K562 (cell line): ENCODE measurements around the gene SLC35B1. TPM values are rescaled to one million over a fixed set of nuclear protein-coding genes. Genes with fewer than 3 reads are reported as not detected.

Source experiments
- ATAC-seq: fragments of 200-7000 bp; cut with Tn5 transposase; 3 replicates; pipeline ENCODE4 v1.9.1; 2020; ENCODE audit warnings: moderate library complexity
- BruUV-seq: library from RNA; stranded (reverse); fragments of 400-500 nt; replicated peaks from 2 replicates; lab custom pipeline; 2021; lab: Mats Ljungman, UMichigan
- CTCF ChIA-PET: fragments of 300-600 bp; formaldehyde crosslinking; extraction: SDS; loops from one replicate; lab custom pipeline; 2021; ENCODE audit warnings: low intra/inter-chr PET ratio; lab: Yijun Ruan, JAX
- POLR2A ChIA-PET: fragments of 300-600, 350-650 bp; sonication (Branson Sonifier 250); formaldehyde crosslinking; extraction: SDS; loops from one replicate; lab custom pipeline; 2021; ENCODE audit warnings: antibody characterized with exemption, inconsistent platforms; lab: Yijun Ruan, JAX
- DNase-seq, 4 experiments: peaks; one replicate each; pipeline versions ENCODE4 v3.0.0 to v3.0.0-alpha.2; 2011 to 2018; ENCODE audit warnings: low spot score in 3 of 4, mixed read lengths in 3 of 4; ENCODE audit errors: extremely low read depth in 1 of 4
- FAIRE-seq: peaks from 2 replicates; lab custom pipeline; 2011; peaks lifted over from hg19 to GRCh38; lab: Jason Lieb, UNC
- H2AFZ ChIP-seq: 2 replicates; pipeline ENCODE4 v1.6.0; 2011; ENCODE audit warnings: low read depth, low read length, control low read depth, inconsistent platforms
- H3K27ac ChIP-seq: fragments of 200-600 bp; 3 replicates; pipeline ENCODE4 v1.8.0; 2011; ENCODE audit warnings: low read depth, mild to moderate bottlenecking, control low read depth, inconsistent platforms, low read length, moderate library complexity, mixed read lengths; ENCODE audit errors: extremely low read depth
- H3K27me3 ChIP-seq, 2 experiments: fragments of 300-600 bp in 1 of 2; 2 replicates in 1 of 2; 3 replicates in 1 of 2; pipeline versions ENCODE4 v1.6.0 to v1.8.0; 2011; ENCODE audit warnings: inconsistent platforms in 2 of 2, low read length in 2 of 2, mild to moderate bottlenecking in 1 of 2, mixed read lengths in 1 of 2, moderate library complexity in 1 of 2; ENCODE audit not compliant: control insufficient read depth in 2 of 2, insufficient read depth in 2 of 2
- H3K36me3 ChIP-seq: fragments of 300-600 bp; 3 replicates; pipeline ENCODE4 v1.8.0; 2011; ENCODE audit warnings: mild to moderate bottlenecking, low read length, inconsistent platforms; ENCODE audit not compliant: control insufficient read depth, insufficient read depth
- H3K4me1 ChIP-seq, 2 experiments: fragments of 200-600 bp in 1 of 2; replicated peaks in 1 of 2; 2 replicates in 1 of 2; 3 replicates in 1 of 2; pipeline versions ENCODE4 v1.5.1 to v1.8.0; 2011; ENCODE audit warnings: inconsistent platforms in 2 of 2, low read length in 2 of 2, mild to moderate bottlenecking in 1 of 2, mixed read lengths in 1 of 2, moderate library complexity in 1 of 2; ENCODE audit not compliant: control insufficient read depth in 2 of 2, insufficient read depth in 2 of 2
- H3K4me2 ChIP-seq: 2 replicates; pipeline ENCODE4 v1.6.1; 2011; ENCODE audit warnings: low read length, control low read depth, inconsistent platforms, mixed read lengths; ENCODE audit not compliant: insufficient read depth
- H3K4me3 ChIP-seq: fragments of 200-600 bp; sonication (generic), shearing (Covaris generic); 2 replicates; pipeline ENCODE4 v1.5.1; 2016; ENCODE audit warnings: control low read depth, inconsistent platforms
- H3K79me2 ChIP-seq: fragments of 200-600 bp; 3 replicates; pipeline ENCODE4 v1.8.0; 2011; ENCODE audit warnings: low read length, inconsistent platforms; ENCODE audit not compliant: control insufficient read depth, insufficient read depth
- H3K9ac ChIP-seq, 2 experiments: 2 replicates each; pipeline versions ENCODE4 v1.6.0 to v1.6.1; 2011; ENCODE audit warnings: low read depth in 2 of 2, low read length in 2 of 2, control low read depth in 1 of 2, inconsistent platforms in 1 of 2, mild to moderate bottlenecking in 1 of 2, mixed read lengths in 1 of 2; ENCODE audit not compliant: insufficient read depth in 1 of 2
- H3K9me1 ChIP-seq: one replicate; pipeline ENCODE4 v1.6.0; 2011; ENCODE audit warnings: inconsistent platforms, mild to moderate bottlenecking, low read length, moderate library complexity; ENCODE audit not compliant: control insufficient read depth, insufficient read depth
- H3K9me3 ChIP-seq: replicated peaks from 2 replicates; pipeline ENCODE4 v1.5.1; 2011; ENCODE audit warnings: low read depth, low read length, inconsistent platforms; ENCODE audit not compliant: control insufficient read depth, insufficient read depth
- H4K20me1 ChIP-seq: replicated peaks from 2 replicates; pipeline ENCODE4 v1.6.1; 2011; ENCODE audit warnings: low read length, inconsistent platforms, mixed read lengths; ENCODE audit not compliant: control insufficient read depth, insufficient read depth
- COPS2 ChIP-seq: fragments of 450-650 bp; conservative IDR thresholded peaks from 2 replicates; pipeline ENCODE4 v1.6.1; 2016; ENCODE audit warnings: mild to moderate bottlenecking, moderate library complexity
- KDM2B ChIP-seq: fragments of 250-450 bp; sonication (Bioruptor Pico); IDR thresholded peaks from 2 replicates; pipeline ENCODE4 v1.8.0; 2021; ENCODE audit warnings: mild to moderate bottlenecking, moderate library complexity
- KLF13 ChIP-seq: fragments of 450-650 bp; IDR thresholded peaks from 2 replicates; pipeline ENCODE4 v1.6.1; 2016; ENCODE audit warnings: missing genetic modification characterization, low read depth, mild to moderate bottlenecking, missing compliant biosample characterization, moderate library complexity, borderline replicate concordance
- MCM3 ChIP-seq: fragments of 450-650 bp; IDR thresholded peaks from 2 replicates; pipeline ENCODE4 v1.6.1; 2016
- PML ChIP-seq: IDR thresholded peaks from 2 replicates; pipeline ENCODE4 v1.6.1; 2012; ENCODE audit warnings: low read length, inconsistent platforms
- RAD21 ChIP-seq, 2 experiments: fragments of 250-450 bp in 1 of 2; fragments of 450-650 bp in 1 of 2; sonication (Bioruptor Pico) in 1 of 2; formaldehyde crosslinking in 1 of 2; IDR thresholded peaks in 1 of 2; conservative IDR thresholded peaks in 1 of 2; 2 replicates each; pipeline versions ENCODE4 v1.4.0 to v1.8.0; 2020 to 2022; ENCODE audit warnings: mild to moderate bottlenecking in 2 of 2, moderate library complexity in 1 of 2
- RBM17 ChIP-seq: fragments of 200-400 bp; formaldehyde crosslinking; IDR thresholded peaks from 2 replicates; pipeline ENCODE4 v1.6.1; 2017; ENCODE audit warnings: low read depth, mild to moderate bottlenecking, low read length, borderline replicate concordance
- SIN3B ChIP-seq: fragments of 450-650 bp; IDR thresholded peaks from 2 replicates; pipeline ENCODE4 v1.6.1; 2017; ENCODE audit warnings: low read depth, mild to moderate bottlenecking, moderate library complexity
- SMAD1 ChIP-seq: fragments of 150-350 bp; IDR thresholded peaks from 2 replicates; pipeline ENCODE4 v1.6.1; 2014; ENCODE audit warnings: low read length, low read depth; ENCODE audit not compliant: partially characterized antibody
- SOX6 ChIP-seq: fragments of 450-650 bp; IDR thresholded peaks from 2 replicates; pipeline ENCODE4 v1.6.1; 2014; ENCODE audit warnings: mild to moderate bottlenecking
- TARDBP ChIP-seq: fragments of 450-650 bp; IDR thresholded peaks from 2 replicates; pipeline ENCODE4 v1.6.1; 2016
- TCF3 ChIP-seq: sonication (generic); formaldehyde crosslinking; IDR thresholded peaks from 2 replicates; pipeline ENCODE4 v1.4.0; 2020; ENCODE audit warnings: mild to moderate bottlenecking, missing genetic modification reagents
- ZNF12 ChIP-seq: sonication (generic); formaldehyde crosslinking; IDR thresholded peaks from 2 replicates; pipeline ENCODE4 v1.4.0; 2020; ENCODE audit warnings: mild to moderate bottlenecking, missing genetic modification reagents
- ZNF121 ChIP-seq: sonication (generic); formaldehyde crosslinking; conservative IDR thresholded peaks from 2 replicates; pipeline ENCODE4 v1.8.0; 2022; ENCODE audit warnings: missing genetic modification reagents
- ZNF75A ChIP-seq: fragments of 450-650 bp; formaldehyde crosslinking; IDR thresholded peaks from 2 replicates; pipeline ENCODE4 v1.4.0; 2020; ENCODE audit warnings: mild to moderate bottlenecking
- WGBS: fragments of 100-300 bp; shearing (Covaris generic); methylation state at CpG from one replicate; pipeline ENCODE4 v1.1.6; 2016; ENCODE audit warnings: low coverage, mixed read lengths; ENCODE audit not compliant: insufficient coverage; ENCODE audit errors: missing lambda C conversion rate; 5-methylcytosine and 5-hydroxymethylcytosine counted together
- in situ Hi-C: fragments of 300-500 bp; cut with MboI; formaldehyde crosslinking; loops from 4 replicates; pipeline ENCODE4 v1.15.0; 2018; ENCODE audit warnings: inconsistent platforms, mixed read lengths
- intact Hi-C: fragments of 100-400 bp; cut with micrococcal nuclease; formaldehyde crosslinking; loops from 2 replicates; pipeline ENCODE4 v1.14.2; 2022
- polyA plus RNA-seq, 8 experiments: library from polyadenylated mRNA; depleted of rRNA in 4 of 8; stranded (reverse) in 5 of 8; unstranded in 3 of 8; fragments of >200 nt; fragmentation: Nextera tagmentation in 2 of 8; fragmentation: Illumina TruSeq in 1 of 8; extraction: Ambion mirVana in 2 of 8; extraction: Trizol in 1 of 8; gene quantifications; 2 replicates each; pipeline versions ENCODE4 v1.2.1 to v1.2.3, GENCODE V29; 2011 to 2014; ENCODE audit warnings: inconsistent platforms in 1 of 8, missing spikeins in 1 of 8
- total RNA-seq, 7 experiments: library from RNA; depleted of rRNA in 6 of 7; stranded (reverse); fragments of >200 nt in 6 of 7; fragmentation: Illumina TruSeq in 2 of 7; extraction: Trizol in 2 of 7; gene quantifications; 2 replicates each; pipeline versions ENCODE4 v1.2.1 to v1.2.3, GENCODE V29; 2011 to 2021; ENCODE audit warnings: low replicate concordance in 1 of 7
- TF ChIP-seq, protein P1 (sequence below): sonication (generic); formaldehyde crosslinking; IDR thresholded peaks from 2 replicates; pipeline ENCODE4 v1.8.1; 2023; ENCODE audit warnings: mild to moderate bottlenecking, missing genetic modification reagents
- TF ChIP-seq, protein P2 (sequence below): IDR thresholded peaks from 2 replicates; pipeline ENCODE4 v1.6.1; 2012; ENCODE audit warnings: low read depth, low read length, improper control_type of control experiment, borderline replicate concordance

Gene SLC35B1
- total and polyA plus RNA-seq, 9 of the 15 experiments (the other 6 are each of a cell fraction or from before 2014, with no cell fraction given), result 51.4 to 87.9 (median 66.3) TPM

DNA sequence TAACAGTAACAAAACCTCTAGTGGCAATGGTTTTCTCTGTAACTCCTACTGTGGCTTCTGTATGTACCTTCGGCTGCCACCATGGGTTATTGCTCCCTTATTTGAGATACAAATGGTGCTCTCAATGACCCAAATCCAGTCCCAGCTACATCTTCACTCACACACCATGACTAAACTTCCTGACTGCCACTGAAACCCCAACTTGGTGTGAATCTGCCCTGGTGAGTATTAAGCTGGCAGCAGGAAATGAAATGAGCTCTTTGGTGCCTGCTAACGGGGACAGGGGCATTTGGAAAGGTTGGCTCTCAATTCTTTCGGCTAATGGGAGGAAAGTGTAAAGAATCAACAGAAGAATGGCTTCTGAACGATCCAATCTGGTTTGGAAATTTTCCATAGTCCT lies 7.5 kb upstream of the SLC35B1 start (continued):
- TF ChIP-seq KLF13 (no peak), TCF3 (CRISPR knock-in tag) (no peak), SOX6 (no peak)
- TF ChIP-seq, protein P1, sequence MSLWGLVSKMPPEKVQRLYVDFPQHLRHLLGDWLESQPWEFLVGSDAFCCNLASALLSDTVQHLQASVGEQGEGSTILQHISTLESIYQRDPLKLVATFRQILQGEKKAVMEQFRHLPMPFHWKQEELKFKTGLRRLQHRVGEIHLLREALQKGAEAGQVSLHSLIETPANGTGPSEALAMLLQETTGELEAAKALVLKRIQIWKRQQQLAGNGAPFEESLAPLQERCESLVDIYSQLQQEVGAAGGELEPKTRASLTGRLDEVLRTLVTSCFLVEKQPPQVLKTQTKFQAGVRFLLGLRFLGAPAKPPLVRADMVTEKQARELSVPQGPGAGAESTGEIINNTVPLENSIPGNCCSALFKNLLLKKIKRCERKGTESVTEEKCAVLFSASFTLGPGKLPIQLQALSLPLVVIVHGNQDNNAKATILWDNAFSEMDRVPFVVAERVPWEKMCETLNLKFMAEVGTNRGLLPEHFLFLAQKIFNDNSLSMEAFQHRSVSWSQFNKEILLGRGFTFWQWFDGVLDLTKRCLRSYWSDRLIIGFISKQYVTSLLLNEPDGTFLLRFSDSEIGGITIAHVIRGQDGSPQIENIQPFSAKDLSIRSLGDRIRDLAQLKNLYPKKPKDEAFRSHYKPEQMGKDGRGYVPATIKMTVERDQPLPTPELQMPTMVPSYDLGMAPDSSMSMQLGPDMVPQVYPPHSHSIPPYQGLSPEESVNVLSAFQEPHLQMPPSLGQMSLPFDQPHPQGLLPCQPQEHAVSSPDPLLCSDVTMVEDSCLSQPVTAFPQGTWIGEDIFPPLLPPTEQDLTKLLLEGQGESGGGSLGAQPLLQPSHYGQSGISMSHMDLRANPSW (CRISPR knock-in tag), result no peak
- TF ChIP-seq, all 486 proteins: peak for 0

DNA sequence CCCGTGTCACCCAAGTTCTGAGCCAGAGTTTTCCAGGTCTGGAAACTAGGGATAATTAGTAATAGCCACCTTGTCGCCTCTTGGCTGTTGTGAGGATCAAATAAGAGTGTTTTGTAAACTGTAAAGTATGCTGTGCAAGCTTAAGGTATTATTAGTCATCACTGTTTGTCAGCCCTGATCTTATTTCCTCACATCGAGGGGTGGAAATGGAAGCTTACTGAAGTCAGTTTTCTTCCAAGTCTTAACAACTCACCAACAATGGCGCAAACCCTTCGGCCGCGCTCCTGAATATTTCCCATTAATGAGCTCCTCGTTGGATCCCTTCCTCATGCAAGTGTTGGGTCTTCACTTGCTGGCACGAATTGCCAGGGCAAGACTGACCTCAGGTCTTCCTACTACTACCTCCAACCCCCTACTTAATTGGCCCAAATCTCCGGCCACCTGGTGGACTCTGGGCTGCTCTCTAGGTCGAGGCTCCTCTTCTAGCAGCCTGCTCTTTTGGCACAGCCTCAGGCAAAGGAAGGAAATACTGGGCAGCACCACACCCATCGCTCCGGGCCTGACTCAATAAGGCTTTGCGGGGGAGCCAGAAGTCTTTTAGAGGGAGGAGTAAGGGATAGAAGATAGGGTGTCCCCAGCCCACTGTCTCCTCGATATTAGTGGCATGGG lies 885 bp upstream of the SLC35B1 start:
- peak; percentile 58 for ATAC-seq
- intact Hi-C loops, result loop anchor here (1.0 to 5.0 kb wide), 4 partner anchors 30 to 144 kb away; partner anchors contain the start of gene FAM117A
- POLR2A ChIA-PET, result interaction anchor here (0.6 to 3.5 kb wide), 20 partner anchors 8 to 1660 kb away, joined by 3 to 23 read pairs (median 4); partner anchors contain the start of genes FAM117A, KAT7, NFE2L1 and SPOP
- Histone ChIP-seq H3K36me3 (peaks cover 64% of the 10 kb centered on the region; the same call in 2 of the 3 replicates), H2AFZ (peak overlapping the region; percentile 64), H3K4me3 (peak overlapping the region; percentile 6; the same call in 1 of the 2 replicates), H3K9me3 (no peaks in the 10 kb centered on the region), H3K27ac (peak overlapping the region; percentile 45), H3K9me1 (no peaks in the 10 kb centered on the region), H3K4me1 (peaks cover 6 to 18% of the 10 kb centered on the region in 2 experiments; a peak in 4 of 5 replicates), H3K9ac (no peak overlapping the region; a peak in 3 of 4 replicates), H4K20me1 (no peaks in the 10 kb centered on the region), H3K4me2 (peak overlapping the region; percentile 59), H3K27me3 (no peaks in the 10 kb centered on the region), H3K79me2 (peaks cover 17% of the 10 kb centered on the region)
- in situ Hi-C loops, result loop anchor here (5.0 kb wide), 3 partner anchors 79 to 294 kb away; partner anchors contain the start of genes KAT7 and TAC4
- WGBS, result 38% methylated on average over 15 of the region's 15 CpGs
- BruUV-seq, result no TSS peak
- peak; percentile 45 to 64 (median 57) for DNase-seq
- no peak for FAIRE-seq
- CTCF ChIA-PET, result interaction anchor here (1.4 to 2.6 kb wide), 3 partner anchors 13 to 139 kb away, joined by 6 to 19 read pairs (median 13); no protein-coding TSS in a partner anchor
- TF ChIP-seq, protein P2, sequence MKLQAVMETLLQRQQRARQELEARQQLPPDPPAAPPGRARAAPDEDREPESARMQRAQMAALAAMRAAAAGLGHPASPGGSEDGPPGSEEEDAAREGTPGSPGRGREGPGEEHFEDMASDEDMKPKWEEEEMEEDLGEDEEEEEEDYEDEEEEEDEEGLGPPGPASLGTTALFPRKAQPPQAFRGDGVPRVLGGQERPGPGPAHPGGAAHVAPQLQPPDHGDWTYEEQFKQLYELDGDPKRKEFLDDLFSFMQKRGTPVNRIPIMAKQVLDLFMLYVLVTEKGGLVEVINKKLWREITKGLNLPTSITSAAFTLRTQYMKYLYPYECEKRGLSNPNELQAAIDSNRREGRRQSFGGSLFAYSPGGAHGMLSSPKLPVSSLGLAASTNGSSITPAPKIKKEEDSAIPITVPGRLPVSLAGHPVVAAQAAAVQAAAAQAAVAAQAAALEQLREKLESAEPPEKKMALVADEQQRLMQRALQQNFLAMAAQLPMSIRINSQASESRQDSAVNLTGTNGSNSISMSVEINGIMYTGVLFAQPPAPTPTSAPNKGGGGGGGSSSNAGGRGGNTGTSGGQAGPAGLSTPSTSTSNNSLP, result no peak
- TF ChIP-seq MCM3, result no peak
- TF ChIP-seq ZNF121 (CRISPR knock-in tag), result no peak
- no peak for TF ChIP-seq SIN3B
- TF ChIP-seq COPS2, result no peak
- no peak for TF ChIP-seq SMAD1
- no peak for TF ChIP-seq KDM2B (CRISPR knock-in tag)
- 0 out of 2 replicates have a peak, but pooled peaks have one; percentile 12 for TF ChIP-seq PML
- peak; percentile 10; the same call in 1 of the 2 replicates for TF ChIP-seq ZNF75A (CRISPR knock-in tag)
- TF ChIP-seq TARDBP, result 0 out of 2 replicates have a peak, but pooled peaks have one; percentile 25
- TF ChIP-seq RBM17, result no peak
- no peak for TF ChIP-seq RAD21 (CRISPR knock-in tag; conservative IDR thresholded peaks at IDR 0.05 in 1 of 2, IDR thresholded peaks at IDR 0.05 in 1 of 2)
- TF ChIP-seq ZNF12 (CRISPR knock-in tag), result no peak
